ENCODE data around the gene SLX1B.
"Not testable (repeated sequence)": the region's sequence is repeated elsewhere in the genome, so short reads cannot be mapped to it uniquely, and the experiment has no call there.

Gene SLX1B

DNA sequence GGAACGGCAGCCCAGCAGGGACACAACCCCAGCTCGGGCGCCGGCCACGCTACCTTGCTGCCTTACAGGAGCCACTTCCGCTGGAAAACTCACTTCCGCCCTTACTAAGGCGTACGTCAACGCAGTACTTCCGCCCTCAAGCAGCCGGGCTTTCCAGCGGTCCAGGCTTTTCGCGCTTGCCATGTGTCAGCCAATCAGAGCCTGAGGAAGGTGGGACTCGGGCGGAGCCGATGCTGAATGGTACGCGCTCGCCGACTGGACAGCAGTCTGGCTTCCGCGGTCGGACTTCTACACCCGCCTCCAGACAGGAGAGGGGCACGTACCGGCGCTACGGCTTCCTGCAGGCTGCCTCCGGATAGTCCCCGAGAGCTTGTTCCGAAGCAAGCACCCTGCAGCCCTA, at the start of gene SLX1B, which contains the start of gene BOLA2:
Gene SLX1B, plus strand, starts transcription at position 265 of the 400 bp plus-strand sequence.
Gene BOLA2, minus strand, starts transcription at position 83 of the 400 bp plus-strand sequence. CDS start 98 bp downstream, outside the sequence.
- not testable (repeated sequence) for DNase-seq

GRCh38 chr16:29405249-29405648, 49.1 kb upstream of the SLX1B start:
- DNase-seq: not testable (repeated sequence)

GRCh38 chr16:29423587-29423986, 30.7 kb upstream of the SLX1B start:
- DNase-seq: not testable (repeated sequence)

DNA sequence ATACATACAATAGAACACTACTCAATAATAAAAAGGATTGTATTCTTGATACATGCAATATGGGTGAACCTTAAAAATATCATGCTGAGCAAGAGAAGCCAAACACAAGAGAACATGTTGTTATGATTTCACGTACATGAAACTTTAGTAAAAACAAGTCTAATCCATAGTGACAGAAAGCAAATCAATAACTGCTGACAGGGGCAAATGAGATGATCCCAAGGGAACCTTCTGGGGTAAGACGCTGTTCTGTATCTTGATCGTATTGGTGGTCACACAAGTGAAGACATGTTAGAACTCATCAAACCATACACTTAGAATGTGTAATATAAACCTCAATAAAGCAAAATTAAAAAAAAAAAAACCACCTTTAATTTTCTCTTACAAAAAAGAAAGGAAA, 28.9 kb upstream of the SLX1B start:
- not testable (repeated sequence) for DNase-seq

DNA sequence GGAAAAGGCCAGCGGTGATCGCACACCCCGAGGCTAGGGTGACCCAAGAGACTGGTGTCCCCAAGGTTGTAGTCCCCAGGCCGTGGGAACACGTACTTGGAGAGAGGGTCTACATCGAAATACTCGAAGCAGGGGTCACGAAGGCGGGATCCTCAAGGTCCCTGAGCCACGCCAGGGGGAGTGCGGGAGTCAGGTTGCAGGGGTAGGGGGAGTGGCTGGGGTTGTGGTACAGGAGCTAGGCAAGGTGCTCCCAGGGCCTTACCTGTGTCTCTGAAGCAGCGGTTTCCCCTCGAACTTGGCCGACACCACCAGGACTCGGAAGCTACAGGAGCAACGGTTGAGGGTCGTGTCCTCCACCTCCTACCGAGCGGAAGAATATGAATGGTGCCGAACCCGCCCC, 579 bp upstream of the SLX1B start:
- not testable (repeated sequence) for DNase-seq

DNA sequence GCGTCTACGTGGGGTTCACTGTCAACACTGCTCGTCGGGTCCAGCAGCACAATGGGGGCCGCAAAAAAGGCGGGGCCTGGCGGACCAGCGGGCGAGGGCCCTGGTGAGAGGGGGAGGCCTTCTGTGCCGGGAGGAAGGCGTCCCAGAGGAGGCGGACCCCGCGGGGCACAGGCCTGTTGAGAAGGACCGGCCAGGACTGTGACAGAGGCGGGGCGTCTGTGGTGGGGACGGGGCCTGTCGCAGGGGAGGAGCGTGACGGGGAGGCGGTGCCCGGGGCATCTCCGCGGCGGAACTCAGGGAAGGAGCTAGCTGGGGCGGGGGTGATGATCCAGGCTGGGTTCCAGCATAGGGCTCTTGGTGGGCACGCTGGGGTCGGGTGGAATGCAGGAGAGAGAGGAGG, 495 bp downstream of the SLX1B start:
- DNase-seq: not testable (repeated sequence)

DNA sequence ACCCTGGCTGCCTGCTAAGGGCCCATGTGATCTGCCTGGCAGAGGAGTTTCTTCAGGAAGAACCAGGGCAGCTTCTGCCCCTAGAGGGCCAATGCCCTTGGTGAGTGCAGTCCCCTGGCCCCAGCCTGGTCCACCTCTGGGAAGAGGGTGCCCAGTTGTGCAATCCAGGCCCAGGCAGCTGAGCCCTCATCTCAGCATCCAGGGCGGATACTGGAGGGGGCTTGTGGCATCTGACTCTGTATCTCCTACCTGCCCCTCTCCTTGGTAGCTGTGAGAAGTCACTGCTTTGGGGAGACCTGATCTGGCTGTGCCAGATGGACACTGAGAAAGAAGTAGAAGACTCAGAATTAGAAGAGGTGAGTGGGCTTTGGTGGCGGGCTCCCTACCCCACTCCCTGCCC, 3.3 kb downstream of the SLX1B start:
- DNase-seq: not testable (repeated sequence)

GRCh38 chr16:29459706-29460646, 5.6 kb downstream of the SLX1B start, which contains the start of gene SULT1A4:
Gene SULT1A4 (plus strand): TSS chr16:29459913. CDS start chr16:29461386, 1,473 bp downstream.
- not testable (repeated sequence) for DNase-seq

- not testable (repeated sequence) for DNase-seq
These were observed 6.3 kb downstream of the SLX1B start for GRCh38 chr16:29460647-29461030.

DNA sequence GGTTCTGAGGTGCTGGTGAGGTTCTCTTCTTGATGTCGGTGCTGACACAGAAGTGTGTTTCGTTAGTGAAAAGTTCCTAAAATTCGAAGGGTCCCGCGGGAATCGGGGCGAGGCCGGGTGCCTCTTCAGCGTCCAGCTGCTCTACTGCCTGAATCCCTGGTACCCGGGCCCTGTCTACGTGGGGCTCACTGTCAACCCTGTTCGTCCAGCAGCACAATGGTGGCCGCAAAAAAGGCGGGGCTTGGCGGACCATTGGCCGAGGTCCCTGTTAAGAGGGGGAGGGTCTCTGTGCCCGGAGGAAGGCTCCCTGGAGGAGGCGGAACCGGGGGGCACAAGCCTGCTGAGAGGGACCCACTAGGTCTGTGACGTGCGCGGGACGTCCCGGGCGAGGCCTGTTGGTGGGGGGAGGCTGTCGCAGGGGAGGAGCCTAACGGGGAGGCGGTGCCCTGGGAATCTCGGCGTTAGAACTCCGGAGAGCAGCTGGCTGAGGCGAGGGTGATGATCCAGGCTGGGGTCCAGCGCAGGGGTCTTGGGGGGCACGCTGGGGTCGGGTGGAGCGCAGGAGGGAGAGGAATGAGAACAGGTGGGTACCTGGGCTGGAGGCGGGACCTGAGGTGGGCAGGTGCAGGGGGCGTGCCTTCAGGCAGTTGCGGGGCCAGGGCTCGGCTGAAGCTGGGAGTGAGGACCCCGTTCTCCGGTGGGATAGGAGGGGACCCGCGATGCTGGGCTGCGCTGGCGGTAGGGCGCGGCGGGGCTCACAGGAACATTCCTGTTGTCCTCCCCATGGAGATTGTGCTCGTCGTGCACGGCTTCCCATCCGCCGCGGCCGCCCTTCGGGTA, 11.9 kb downstream of the SLX1B start:
- DNase-seq: not testable (repeated sequence)

GRCh38 chr16:29466904-29467303, 12.6 kb downstream of the SLX1B start:
- not testable (repeated sequence) for DNase-seq

DNA sequence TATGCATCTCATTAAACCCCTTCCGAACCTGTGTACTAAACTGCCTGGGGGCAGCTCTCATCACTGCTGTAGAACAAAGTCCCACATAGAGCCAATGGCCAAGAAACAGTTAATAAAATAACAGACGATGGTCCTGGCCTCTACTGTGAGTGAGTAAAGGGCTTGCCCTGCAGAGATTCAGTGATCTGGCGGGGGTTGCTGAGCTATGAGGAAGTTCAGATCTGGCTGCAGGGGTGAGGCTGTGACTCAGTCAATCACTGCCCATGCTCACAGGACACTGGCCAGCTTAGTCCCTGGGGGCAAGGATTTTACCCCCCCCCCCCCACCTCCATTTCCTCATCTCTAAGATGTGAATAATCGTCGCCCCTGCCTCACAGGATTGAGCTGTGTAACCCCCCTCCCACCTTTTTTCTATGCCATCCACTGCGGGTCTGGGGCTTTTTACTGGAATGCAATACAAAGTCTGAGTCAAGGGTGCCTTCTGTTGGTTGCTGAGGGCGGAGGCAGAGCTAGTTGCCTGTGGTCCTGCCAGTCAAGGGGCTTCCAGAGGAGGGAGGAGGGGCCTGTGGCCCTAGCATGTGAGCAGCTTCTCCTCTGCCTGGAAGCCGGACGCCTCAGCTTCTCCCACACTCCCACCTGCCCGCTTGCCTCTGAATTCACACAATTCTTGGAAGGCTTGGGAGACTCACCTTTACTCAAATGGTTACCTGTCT, 13.5 kb downstream of the SLX1B start:
- DNase-seq: not testable (repeated sequence)

- not testable (repeated sequence) for DNase-seq
These were observed 15.3 kb downstream of the SLX1B start for GRCh38 chr16:29469660-29470059.

- DNase-seq: not testable (repeated sequence)
These were observed 17.7 kb downstream of the SLX1B start for GRCh38 chr16:29472065-29472464.

DNA sequence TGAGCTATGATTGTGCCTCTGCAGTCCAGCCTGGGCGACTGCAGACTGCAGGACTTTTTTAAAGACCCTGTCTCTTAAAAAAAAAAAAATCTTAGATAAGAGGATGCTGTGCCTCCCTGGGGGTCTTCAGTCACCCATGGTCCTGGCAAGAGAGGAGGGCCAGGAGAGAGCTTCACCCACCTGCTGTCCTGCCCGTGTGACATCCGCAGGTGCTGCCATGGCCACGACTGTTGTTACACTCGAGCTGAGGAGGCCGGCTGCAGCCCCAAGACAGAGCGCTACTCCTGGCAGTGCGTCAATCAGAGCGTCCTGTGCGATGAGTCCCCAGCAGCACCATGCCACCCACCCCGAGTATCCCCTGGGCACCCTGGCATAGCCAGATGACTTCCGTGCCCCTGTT, 27.9 kb downstream of the SLX1B start:
- not testable (repeated sequence) for DNase-seq

- DNase-seq: not testable (repeated sequence)
These were observed 52.0 kb downstream of the SLX1B start, which contains the start of gene NPIPB12 for GRCh38 chr16:29506308-29506707. Gene NPIPB12 (minus strand): TSS chr16:29506408.
